ENCODE results near the gene DDX11. TPM values are rescaled to one million over a fixed set of nuclear protein-coding genes. Genes with fewer than 3 reads are reported as not detected.
"Not testable (repeated sequence)": the region's sequence is repeated elsewhere in the genome, so short reads cannot be mapped to it uniquely, and the experiment has no call there.

Gene DDX11
- 17.4 and 24.1 TPM in 2 replicates for total RNA-seq (2014; rRNA removed; shearing (Covaris generic))
- polyA plus RNA-seq (2015; cell fraction: cytosol; rRNA removed), result 33.1 and 39.5 TPM in 2 replicates
- polyA plus RNA-seq (2015; cell fraction: nucleus; rRNA removed), result 651 and 662 TPM in 2 replicates

DNA sequence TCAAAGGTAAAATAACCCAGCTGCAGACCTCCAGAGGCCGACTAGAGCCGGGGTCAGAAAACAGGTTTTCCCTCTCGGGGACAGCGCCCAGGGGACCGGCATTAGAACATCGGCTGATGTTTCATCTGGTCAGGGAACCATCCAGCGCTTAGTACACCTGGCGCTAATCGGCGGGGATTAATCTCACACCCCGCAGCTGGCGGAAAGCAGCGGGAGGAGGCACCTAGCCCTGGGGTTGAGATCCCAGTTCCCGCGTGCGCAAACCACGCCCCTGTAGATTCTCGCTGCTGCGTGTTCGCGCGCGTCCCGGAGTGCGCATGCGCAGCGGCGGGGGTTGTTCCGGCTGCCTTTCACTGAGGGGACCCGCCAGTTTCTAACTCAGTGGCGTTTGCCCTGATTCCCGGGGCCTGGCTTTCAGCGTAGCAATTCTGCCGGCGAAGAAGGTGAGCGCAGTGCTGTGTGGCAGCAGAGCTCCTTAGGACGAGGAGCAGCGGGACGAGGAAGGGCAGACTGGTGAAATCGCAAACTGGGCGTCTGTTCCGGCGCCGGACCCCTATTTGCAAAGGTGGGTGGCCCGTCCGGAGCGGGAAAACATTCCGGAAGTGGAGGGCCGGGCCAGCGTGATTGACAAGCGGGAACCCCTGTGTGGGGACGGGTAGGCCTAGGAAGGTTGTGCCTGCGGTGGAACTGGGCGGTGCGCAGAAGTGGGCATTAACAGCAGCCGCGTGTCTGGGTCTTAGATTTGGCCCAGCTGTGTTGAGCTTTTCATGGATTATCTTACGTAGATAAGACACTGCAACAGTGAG, at the start of gene DDX11:
Gene DDX11 (plus strand): TSS at position 334 of the 806 bp plus-strand sequence. CDS start 4,534 bp downstream, outside the sequence.
- in situ Hi-C loops (cut with HindIII; ENCODE audit: low pct_unique_long_range_greater_than_20kb, low sequenced_read_pairs), result not testable (repeated sequence)
- peak; percentile 93 for DNase-seq (ENCODE audit: low read depth, low spot score)

DNA sequence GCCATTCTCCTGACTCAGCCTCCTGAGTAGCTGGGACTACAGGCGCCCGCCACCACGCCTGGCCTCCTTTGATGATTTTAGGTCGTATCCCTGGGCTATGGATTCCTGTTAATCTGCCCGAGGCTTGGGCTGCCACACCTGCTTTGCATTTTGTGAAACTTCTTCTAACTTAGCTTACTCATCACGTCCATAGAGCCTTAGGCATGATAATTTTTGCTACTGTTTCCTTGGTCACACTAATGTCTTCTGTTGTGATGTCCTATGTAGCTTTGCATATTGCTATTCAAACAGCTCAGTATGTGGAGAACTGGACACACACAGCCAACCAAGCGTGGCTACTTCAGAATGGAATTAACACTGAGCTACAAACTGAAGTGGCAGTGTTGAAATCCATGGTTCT, 47.5 kb upstream of the DDX11 start:
- in situ Hi-C loops (cut with HindIII; ENCODE audit: low pct_unique_long_range_greater_than_20kb, low sequenced_read_pairs), result no loop called here
- DNase-seq (ENCODE audit: low read depth, low spot score), result no peak

DNA sequence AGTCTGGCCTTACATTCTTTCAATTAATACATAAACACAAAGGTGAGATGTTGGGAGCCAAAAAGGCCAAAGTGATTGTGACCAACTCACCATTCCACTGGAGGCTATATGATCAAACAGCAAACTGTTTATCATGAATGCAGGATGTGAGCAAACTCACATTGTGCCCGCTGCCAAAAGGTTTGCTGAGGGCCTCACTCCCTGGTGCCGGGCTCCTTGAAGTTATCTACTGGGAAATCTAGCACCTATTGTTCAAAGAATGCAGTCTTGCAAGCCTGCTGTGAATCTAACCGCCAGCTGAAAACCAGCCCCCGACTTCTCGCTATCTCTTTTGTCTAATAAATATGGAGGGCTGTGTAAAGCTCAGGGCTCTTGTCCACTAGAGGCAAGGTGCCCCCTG, 46.7 kb upstream of the DDX11 start:
- in situ Hi-C loops (cut with HindIII; ENCODE audit: low pct_unique_long_range_greater_than_20kb, low sequenced_read_pairs); DNase-seq (ENCODE audit: low read depth, low spot score): not testable (repeated sequence)

DNA sequence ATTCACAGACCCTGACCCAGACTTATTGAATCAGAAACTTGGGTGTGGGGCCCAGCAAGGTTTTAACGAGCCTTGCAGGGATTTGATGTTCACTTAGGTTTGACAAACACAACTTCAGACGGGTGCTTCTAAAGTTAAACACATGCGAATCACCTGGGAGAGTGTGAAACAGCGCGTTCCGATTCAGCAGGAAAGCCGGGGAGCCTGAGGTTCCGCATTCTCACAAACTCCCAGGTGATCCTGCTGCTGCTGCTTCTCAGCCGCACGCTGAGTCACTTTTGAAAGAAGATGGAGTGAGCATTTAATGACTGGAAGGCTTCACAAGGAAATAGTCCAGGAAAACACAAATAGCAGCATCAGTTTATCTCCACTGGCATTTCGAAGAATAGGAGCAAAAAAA, 44.2 kb upstream of the DDX11 start:
- in situ Hi-C loops (cut with HindIII; ENCODE audit: low pct_unique_long_range_greater_than_20kb, low sequenced_read_pairs), result no loop called here
- no peak for DNase-seq (ENCODE audit: low read depth, low spot score)

DNA sequence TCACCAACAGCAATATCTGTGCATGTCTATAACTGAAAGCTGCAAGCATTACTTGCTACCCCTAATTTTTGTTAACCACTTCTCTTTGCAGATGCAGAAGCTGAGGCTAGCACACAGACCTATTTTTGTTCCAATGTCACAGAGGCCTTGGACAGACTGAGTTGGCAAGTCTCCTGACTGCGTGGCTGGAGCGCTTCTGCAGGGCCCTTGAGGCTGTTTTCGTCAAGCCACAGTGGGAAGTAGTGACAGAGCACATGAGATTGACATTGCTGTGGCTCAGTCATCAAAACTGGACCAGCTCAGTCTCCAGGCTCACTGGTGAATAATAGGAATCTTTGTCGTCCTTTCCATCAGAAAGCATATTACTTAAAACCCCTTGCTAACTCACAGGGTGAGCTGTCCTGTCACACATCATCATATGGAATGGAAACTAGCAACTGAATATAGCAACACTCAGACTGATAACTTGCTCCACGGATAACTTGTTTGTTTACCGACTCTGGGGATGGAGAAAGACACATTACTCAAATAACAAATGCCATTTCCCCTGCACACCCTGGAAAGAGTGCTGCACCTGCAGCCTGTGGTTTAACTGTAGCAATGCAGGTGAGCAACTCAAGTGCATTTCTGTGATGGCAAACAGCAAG, 43.6 kb upstream of the DDX11 start:
- in situ Hi-C loops (cut with HindIII; ENCODE audit: low pct_unique_long_range_greater_than_20kb, low sequenced_read_pairs), result no loop called here
- DNase-seq (ENCODE audit: low read depth, low spot score), result peak; percentile 58

DNA sequence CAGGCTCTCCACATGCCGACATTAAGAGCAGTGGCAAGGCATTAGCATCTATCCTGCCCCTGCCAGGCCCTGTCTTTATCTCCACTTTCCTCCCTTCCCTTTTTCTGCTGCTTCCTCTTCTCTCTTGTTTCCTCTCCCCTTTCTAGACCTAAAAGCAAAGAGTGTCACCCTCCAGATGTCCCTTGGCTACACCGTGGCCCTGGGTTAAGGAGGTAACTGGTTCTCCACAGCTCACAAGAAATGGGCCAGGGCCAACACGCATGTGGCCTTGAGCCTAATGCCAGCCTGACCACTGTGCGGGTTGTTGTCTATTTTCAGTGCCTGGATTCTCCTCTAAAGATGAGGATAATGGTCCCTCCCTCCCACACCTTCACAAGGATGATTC, 41.7 kb upstream of the DDX11 start:
- no peak for DNase-seq (ENCODE audit: low read depth, low spot score)
- in situ Hi-C loops (cut with HindIII; ENCODE audit: low pct_unique_long_range_greater_than_20kb, low sequenced_read_pairs), result no loop called here

DNA sequence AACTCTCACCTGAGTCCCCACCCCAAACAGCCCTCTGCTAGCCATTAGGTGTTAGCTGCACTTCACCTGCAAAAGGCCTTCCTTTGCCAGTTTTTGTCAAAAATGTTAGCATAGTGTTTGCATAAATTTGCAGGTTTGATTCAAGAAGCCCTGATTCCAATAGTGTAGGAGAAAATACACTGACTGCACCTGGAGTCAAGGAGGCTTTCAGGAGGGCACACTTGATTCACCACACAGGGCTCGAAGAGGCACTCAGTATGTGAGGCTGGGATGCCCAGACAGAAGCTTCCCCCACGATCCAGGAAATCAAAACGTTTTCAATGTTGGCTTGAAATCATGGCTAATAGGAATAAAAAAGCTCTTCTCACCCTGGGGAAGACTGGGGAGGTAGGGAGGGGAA, 40.5 kb upstream of the DDX11 start:
- DNase-seq (ENCODE audit: low read depth, low spot score), result no peak
- in situ Hi-C loops (cut with HindIII; ENCODE audit: low pct_unique_long_range_greater_than_20kb, low sequenced_read_pairs), result no loop called here

DNA sequence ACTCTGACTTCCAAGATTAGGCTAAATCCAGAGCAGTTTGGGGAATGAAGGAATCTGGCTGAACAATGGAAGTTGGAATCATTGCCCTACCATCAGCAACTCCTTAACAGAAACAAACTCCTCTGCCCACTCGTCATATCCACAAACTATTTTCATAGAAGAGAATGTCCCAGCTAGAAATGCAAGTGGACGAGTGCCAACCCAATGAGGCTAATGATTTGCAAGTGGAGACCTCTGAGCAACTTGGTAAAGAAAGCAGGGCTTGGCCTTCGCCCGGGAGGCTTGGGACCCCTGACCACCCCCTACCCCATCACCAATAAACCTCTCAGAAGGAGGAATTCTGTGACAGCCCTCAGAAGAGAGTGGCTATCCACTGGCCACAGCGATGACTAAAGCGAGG, 40.0 kb upstream of the DDX11 start:
- no peak for DNase-seq (ENCODE audit: low read depth, low spot score)
- in situ Hi-C loops (cut with HindIII; ENCODE audit: low pct_unique_long_range_greater_than_20kb, low sequenced_read_pairs), result no loop called here

DNA sequence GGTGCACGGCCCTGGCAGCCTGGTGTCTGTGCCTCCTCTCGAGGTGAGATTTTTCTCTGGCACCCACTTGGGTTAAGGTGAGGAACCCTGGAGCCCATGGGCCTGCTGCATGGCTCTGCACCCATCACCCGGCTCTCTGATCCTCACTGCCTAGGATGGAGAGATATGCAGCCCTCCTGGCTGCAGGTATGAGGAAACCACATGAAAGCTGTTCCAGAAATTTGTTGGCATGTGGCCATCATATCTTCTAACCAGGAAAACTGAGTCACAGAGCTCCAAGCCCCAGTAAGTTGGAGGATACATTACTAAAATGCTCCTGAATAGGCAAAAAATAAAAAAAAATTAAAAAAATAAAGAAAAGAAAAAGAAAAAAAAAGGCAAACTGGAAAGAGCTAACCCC, 39.3 kb upstream of the DDX11 start:
- in situ Hi-C loops (cut with HindIII; ENCODE audit: low pct_unique_long_range_greater_than_20kb, low sequenced_read_pairs), result no loop called here
- no peak for DNase-seq (ENCODE audit: low read depth, low spot score)

DNA sequence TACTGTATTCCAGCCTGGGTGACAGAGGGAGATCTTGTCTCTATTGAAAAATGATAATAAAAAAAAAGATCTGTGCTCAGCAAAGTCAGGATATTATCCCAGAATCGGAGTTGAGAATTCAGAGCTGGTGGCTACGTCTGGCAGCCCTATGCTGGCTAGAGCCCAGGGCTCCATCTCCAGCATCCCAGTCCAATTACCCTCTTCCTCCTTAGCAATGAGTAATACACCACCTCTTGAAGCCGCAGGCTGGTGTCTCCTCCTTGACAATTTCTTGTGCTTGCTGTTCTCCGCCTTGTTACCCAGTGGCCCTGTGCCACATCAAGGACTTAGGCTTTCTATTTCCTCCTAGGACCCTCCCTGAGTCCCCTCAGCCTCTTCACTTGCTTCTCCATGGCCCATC, 38.4 kb upstream of the DDX11 start:
- in situ Hi-C loops (cut with HindIII; ENCODE audit: low pct_unique_long_range_greater_than_20kb, low sequenced_read_pairs), result no loop called here
- DNase-seq (ENCODE audit: low read depth, low spot score), result no peak

DNA sequence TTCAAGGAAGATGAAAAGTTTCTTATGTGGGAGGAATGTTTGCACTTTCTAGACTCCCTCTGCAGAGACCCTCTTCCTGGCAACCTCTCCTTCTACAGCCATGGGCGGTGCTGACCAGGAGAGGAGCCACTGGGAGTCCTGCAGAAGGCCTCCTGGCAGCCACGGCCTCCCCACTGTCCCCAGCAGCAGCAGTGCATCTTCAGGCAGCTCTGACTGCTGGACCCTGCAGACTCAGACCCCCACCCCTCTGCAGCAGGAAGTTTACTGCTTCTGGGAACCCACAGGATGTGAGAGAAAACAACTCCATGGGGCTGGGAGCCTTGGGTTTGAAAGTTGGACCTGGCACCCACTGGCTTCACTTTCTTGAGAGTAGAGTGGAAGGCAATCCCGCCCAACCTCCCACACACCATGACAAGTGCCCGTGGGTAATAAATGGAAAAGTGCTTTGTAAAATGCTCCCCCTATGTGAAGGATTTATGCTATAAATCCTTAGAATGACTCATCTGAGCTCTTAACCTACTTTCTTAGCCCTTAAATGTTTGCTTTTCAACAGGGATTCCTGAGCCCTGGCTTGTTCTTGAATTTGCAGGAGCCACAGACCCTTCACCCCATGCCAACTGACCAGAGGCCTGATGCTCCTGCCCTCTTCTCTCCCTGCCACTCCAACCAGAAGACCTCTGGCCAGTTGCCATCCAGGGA, 37.5 kb upstream of the DDX11 start:
- in situ Hi-C loops (cut with HindIII; ENCODE audit: low pct_unique_long_range_greater_than_20kb, low sequenced_read_pairs), result no loop called here
- DNase-seq (ENCODE audit: low read depth, low spot score), result no peak

DNA sequence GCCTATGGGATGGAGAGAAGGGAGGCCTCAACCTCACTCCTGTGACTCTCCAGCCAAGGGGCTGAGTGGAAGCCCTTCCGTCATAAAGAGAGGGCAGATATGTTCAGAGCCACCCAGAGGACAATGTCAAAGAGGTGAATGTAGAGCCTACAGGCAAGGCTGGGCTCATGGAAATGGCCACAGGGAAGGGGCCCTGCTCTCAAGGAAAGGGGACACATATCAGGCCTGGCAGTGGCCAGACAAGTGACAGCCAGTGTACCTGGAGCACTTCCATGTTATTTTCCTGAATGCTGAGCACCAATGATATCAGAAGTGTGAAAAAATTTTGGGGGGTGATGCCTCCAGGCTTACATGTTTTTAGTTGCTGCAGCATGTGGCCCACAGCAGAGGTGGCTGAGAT, 36.6 kb upstream of the DDX11 start:
- in situ Hi-C loops (cut with HindIII; ENCODE audit: low pct_unique_long_range_greater_than_20kb, low sequenced_read_pairs), result no loop called here
- no peak for DNase-seq (ENCODE audit: low read depth, low spot score)

DNA sequence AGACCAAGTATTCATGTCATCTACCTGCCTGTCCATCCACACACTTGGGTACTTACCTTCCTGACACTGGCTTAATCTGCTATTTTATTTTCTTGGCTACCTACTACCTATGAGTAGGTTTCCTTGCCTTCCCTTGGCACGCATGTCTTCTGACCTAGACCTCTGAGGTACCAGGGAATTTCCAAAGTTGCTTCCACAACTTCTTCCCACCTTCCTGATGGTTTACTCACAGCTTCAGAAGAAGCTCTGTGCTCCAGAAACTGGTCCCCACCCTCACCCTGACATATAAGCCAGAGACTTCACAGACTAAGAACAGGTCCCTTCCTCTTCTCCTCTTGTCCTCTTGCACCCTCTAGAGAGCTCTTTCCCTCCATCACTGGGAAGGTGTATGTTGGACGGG, 35.7 kb upstream of the DDX11 start:
- no peak for DNase-seq (ENCODE audit: low read depth, low spot score)
- in situ Hi-C loops (cut with HindIII; ENCODE audit: low pct_unique_long_range_greater_than_20kb, low sequenced_read_pairs), result no loop called here

DNA sequence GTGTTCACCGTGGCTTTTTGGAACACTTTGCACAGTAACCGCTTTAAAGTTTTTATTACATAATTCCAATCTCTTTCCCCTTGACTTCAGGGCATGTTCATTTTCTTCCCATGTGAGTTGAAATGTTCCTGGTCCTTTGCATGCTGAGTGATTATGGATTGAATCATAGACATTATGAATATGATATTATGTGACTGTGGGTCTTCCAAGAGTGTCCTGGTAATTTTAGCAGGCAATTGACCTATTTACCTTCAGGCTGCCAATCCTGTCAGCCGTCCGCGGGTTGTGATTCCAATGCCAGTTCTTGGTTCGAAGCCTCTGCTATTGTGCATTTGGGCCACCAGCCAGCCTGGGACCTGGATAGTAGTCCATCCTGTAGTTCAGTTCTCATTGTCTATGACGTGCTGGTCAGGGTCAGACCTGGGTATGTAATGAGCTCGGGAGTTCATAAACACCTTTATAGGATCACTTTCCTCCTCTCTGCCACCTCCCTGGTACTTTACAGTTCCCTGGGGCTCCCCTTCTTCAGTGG, 32.6 kb upstream of the DDX11 start:
- in situ Hi-C loops (cut with HindIII; ENCODE audit: low pct_unique_long_range_greater_than_20kb, low sequenced_read_pairs), result no loop called here
- no peak for DNase-seq (ENCODE audit: low read depth, low spot score)

DNA sequence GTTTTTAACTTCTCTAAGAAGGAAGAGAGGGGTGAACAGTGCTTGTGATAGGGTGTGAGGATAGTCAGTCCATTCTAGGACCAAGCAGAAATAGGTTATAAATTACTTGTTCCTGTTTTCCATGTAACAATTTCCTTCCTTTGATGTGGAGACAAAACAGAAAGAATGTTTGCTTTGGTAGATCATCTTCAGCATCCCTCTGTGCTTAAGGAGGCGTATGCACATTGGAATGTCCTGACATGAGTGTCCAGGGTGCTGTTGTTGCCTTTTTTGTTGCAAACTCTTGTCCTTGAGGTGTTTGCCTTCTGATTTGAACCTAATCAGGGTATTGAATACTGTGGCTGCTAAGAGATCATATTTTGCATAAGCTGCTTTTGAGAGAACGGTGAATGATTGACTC, 23.5 kb upstream of the DDX11 start:
- DNase-seq (ENCODE audit: low read depth, low spot score); in situ Hi-C loops (cut with HindIII; ENCODE audit: low pct_unique_long_range_greater_than_20kb, low sequenced_read_pairs): not testable (repeated sequence)

DNA sequence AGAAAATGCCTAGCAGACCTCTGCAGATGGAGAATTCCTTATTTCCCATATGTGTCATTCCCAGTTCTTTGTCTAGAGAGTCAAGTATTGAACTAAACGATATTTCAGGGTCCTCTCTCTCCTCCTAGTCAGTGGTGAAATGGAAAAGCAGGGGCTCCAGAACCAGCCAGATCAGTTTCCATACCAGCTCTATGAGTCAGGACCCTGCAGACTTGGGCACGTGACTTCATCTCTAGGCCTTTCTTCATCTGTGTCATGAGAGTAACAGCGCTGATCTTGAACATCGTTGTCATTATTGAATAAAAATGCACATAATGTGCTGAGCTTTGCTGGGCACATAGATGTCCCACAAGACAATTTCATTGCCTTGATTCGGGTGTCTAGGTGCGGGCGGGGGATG, 23.1 kb upstream of the DDX11 start:
- in situ Hi-C loops (cut with HindIII; ENCODE audit: low pct_unique_long_range_greater_than_20kb, low sequenced_read_pairs); DNase-seq (ENCODE audit: low read depth, low spot score): not testable (repeated sequence)

DNA sequence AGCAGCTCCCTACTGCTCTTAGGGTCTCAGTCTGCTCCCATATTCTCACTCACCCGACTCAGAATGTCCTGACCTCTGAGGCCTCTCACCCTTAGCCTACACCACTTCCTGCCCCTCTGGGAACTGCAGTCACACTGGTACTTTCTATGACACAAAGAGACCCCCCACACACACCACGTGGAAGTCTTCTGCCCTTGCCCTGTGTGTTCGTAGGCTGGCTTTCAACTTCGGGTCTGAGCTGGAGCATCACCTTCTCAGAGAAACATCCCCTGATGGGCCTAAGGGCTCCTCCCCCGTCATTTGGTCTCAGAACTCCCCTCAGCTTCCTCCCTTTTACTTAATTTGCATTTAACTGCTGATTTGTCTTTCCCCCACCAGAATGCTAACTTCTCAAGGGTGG, 22.0 kb upstream of the DDX11 start:
- in situ Hi-C loops (cut with HindIII; ENCODE audit: low pct_unique_long_range_greater_than_20kb, low sequenced_read_pairs); DNase-seq (ENCODE audit: low read depth, low spot score): not testable (repeated sequence)

DNA sequence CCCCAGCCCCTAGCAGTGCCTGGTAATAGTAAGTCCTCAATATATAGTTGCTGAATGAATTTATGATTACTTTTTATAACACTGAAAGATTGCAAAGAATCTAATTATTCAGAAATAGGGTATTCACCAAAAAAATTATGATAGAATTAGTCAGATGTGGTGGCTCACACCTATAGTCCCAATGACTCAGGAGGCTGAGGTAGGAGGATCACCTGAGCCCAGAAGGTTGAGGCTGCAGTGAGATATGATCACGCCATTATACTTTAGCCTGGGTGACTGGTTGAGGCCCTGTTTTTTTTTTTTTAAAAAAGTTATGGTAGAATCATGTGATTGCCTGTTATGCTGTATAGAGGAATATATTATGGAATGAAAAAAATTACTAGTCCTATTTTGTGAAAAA, 21.5 kb upstream of the DDX11 start:
- DNase-seq (ENCODE audit: low read depth, low spot score); in situ Hi-C loops (cut with HindIII; ENCODE audit: low pct_unique_long_range_greater_than_20kb, low sequenced_read_pairs): not testable (repeated sequence)
